ENCODE data around the gene CDH23. TPM values are rescaled to one million over a fixed set of nuclear protein-coding genes. Genes with fewer than 3 reads are reported as not detected.

CDH23 gene
- total and polyA plus RNA-seq, 10 of the 15 experiments (the other 5 are each of a cell fraction or from before 2014, with no cell fraction given): 0.09 to 0.40 (median 0.15) TPM; not detected in 1

DNA sequence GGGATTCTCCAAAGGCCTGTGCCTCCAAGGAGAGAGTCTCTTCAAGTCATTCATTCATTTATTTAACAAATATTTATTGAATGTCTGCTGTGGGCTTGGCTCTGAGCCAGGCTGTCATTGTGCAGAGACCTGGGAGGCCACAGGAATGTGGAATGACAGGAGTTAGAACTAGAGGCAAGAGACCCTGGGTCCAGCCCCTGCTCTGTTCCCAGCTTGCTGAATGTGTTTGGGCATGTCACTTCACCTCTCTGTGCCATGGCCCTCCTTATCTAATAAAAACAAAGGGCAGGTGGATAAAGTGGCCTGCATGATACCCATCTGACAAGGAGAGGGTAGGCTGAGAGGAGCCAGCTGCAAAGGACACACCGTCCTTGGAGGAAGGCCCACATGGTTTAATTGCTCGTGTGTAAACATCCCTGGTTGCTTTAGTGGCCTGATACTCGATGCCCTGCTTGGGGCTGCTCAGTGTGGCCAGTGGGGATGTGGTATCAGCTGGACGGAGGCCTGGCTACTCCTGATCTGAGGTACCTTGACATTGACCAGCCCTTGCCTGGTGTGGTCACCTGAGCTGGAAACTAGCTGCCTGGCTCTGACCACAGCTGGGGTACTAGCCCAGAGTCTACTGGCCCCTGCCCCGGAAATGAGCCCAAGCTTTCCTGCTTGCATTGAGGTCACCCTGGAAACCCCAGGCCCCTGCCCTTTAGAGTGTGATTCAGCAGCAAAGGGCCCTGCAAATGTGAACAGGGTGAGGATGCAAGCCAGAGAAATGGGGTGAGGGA is 116.2 kb downstream of the CDH23 start (continued):
- TF ChIP-seq, protein P1, sequence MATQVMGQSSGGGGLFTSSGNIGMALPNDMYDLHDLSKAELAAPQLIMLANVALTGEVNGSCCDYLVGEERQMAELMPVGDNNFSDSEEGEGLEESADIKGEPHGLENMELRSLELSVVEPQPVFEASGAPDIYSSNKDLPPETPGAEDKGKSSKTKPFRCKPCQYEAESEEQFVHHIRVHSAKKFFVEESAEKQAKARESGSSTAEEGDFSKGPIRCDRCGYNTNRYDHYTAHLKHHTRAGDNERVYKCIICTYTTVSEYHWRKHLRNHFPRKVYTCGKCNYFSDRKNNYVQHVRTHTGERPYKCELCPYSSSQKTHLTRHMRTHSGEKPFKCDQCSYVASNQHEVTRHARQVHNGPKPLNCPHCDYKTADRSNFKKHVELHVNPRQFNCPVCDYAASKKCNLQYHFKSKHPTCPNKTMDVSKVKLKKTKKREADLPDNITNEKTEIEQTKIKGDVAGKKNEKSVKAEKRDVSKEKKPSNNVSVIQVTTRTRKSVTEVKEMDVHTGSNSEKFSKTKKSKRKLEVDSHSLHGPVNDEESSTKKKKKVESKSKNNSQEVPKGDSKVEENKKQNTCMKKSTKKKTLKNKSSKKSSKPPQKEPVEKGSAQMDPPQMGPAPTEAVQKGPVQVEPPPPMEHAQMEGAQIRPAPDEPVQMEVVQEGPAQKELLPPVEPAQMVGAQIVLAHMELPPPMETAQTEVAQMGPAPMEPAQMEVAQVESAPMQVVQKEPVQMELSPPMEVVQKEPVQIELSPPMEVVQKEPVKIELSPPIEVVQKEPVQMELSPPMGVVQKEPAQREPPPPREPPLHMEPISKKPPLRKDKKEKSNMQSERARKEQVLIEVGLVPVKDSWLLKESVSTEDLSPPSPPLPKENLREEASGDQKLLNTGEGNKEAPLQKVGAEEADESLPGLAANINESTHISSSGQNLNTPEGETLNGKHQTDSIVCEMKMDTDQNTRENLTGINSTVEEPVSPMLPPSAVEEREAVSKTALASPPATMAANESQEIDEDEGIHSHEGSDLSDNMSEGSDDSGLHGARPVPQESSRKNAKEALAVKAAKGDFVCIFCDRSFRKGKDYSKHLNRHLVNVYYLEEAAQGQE (IDR thresholded peaks at IDR 0.05; ENCODE audit: low read depth, low read length): no peak
- TF ChIP-seq, protein P2, sequence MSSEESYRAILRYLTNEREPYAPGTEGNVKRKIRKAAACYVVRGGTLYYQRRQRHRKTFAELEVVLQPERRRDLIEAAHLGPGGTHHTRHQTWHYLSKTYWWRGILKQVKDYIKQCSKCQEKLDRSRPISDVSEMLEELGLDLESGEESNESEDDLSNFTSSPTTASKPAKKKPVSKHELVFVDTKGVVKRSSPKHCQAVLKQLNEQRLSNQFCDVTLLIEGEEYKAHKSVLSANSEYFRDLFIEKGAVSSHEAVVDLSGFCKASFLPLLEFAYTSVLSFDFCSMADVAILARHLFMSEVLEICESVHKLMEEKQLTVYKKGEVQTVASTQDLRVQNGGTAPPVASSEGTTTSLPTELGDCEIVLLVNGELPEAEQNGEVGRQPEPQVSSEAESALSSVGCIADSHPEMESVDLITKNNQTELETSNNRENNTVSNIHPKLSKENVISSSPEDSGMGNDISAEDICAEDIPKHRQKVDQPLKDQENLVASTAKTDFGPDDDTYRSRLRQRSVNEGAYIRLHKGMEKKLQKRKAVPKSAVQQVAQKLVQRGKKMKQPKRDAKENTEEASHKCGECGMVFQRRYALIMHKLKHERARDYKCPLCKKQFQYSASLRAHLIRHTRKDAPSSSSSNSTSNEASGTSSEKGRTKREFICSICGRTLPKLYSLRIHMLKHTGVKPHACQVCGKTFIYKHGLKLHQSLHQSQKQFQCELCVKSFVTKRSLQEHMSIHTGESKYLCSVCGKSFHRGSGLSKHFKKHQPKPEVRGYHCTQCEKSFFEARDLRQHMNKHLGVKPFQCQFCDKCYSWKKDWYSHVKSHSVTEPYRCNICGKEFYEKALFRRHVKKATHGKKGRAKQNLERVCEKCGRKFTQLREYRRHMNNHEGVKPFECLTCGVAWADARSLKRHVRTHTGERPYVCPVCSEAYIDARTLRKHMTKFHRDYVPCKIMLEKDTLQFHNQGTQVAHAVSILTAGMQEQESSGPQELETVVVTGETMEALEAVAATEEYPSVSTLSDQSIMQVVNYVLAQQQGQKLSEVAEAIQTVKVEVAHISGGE (CRISPR knock-in tag; IDR thresholded peaks at IDR 0.05): no peak
- TF ChIP-seq BHLHE40 (IDR thresholded peaks at IDR 0.05; ENCODE audit: borderline replicate concordance in 1 of 2, low read depth in 2 of 2, low read length in 1 of 2) (no peak), EZH2 (IDR thresholded peaks at IDR 0.05; ENCODE audit: borderline replicate concordance, control insufficient read depth, low read depth, low read length) (no peak), POLR2AphosphoS2 (IDR thresholded peaks at IDR 0.05; ENCODE audit: low read depth, low read length) (no peak), NFIC (IDR thresholded peaks at IDR 0.05; ENCODE audit: low read depth, low read length) (no peak), TARDBP (IDR thresholded peaks at IDR 0.05; ENCODE audit: borderline replicate concordance) (no peak), STAT1 (conservative IDR thresholded peaks at IDR 0.05) (no peak), ZNF207 (IDR thresholded peaks at IDR 0.05; ENCODE audit: borderline replicate concordance) (no peak), ZNF622 (IDR thresholded peaks at IDR 0.05) (no peak)
- TF ChIP-seq, protein P3, sequence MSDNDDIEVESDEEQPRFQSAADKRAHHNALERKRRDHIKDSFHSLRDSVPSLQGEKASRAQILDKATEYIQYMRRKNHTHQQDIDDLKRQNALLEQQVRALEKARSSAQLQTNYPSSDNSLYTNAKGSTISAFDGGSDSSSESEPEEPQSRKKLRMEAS (IDR thresholded peaks at IDR 0.05; ENCODE audit: low read depth, low read length): no peak
- TF ChIP-seq, protein P4, sequence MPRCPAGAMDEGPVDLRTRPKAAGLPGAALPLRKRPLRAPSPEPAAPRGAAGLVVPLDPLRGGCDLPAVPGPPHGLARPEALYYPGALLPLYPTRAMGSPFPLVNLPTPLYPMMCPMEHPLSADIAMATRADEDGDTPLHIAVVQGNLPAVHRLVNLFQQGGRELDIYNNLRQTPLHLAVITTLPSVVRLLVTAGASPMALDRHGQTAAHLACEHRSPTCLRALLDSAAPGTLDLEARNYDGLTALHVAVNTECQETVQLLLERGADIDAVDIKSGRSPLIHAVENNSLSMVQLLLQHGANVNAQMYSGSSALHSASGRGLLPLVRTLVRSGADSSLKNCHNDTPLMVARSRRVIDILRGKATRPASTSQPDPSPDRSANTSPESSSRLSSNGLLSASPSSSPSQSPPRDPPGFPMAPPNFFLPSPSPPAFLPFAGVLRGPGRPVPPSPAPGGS (IDR thresholded peaks at IDR 0.05; ENCODE audit: borderline replicate concordance, insufficient read depth, low read depth, low read length, poor library complexity, severe bottlenecking): no peak

Data from GM12878 (cell line).